ENCODE measurements around the gene SEL1L2. TPM values are rescaled to one million over a fixed set of nuclear protein-coding genes. Genes with fewer than 3 reads are reported as not detected.

Gene SEL1L2
- total RNA-seq, 2 experiments from 2014 or later: not detected

DNA sequence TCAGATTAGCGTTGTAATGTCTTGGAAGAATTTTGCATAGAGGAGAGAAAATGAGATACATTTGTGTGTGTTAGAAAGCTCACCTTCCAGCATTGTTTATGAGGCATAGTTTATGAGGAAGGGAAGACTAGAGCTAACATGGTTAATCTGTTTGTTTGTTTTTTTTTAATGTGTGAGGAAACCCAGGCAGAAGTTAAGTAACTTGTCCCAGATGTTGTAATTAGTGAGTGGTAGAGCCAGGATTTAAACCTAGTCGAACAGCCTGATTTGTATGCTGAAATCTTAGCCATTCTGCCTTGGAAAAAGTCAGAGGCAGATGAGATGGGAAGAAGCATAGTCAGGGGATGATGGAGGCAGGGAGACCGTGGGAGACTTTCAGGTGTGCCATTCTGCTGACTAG is 176.5 kb downstream of the SEL1L2 start:
- Histone ChIP-seq H3K36me3 (ENCODE audit: insufficient read depth, low read length) (peaks cover 80% of the 10 kb centered on the region), H3K9me3 (ENCODE audit: control insufficient read depth in 1 of 2, insufficient read depth in 1 of 2, low read length in 2 of 2) (no peaks in the 10 kb centered on the region), H3K27ac (ENCODE audit: low read depth in 1 of 2, low read length in 2 of 2) (no peak overlapping the region), H3K4me1 (ENCODE audit: insufficient read depth, low read length) (no peaks in the 10 kb centered on the region), H3K4me3 (ENCODE audit: low read length) (no peak overlapping the region), H3K27me3 (ENCODE audit: control insufficient read depth in 1 of 2, insufficient read depth in 2 of 2, low read length in 2 of 2) (no peaks in the 10 kb centered on the region)
- H3K4me3 Mint-ChIP-seq: no peak overlapping the region
- POLR2A ChIA-PET: no interaction called here
- CTCF ChIA-PET: no interaction called here
- no peak for TF ChIP-seq CTCF (IDR thresholded peaks at IDR 0.05)
- intact Hi-C loops (cut with DNase I, micrococcal nuclease): no loop called here
- DNase-seq (no peak), ATAC-seq (ENCODE audit: poor library complexity) (no peak)
- H3K27me3 Mint-ChIP-seq: no peaks in the 10 kb centered on the region
- no peaks in the 10 kb centered on the region for H3K4me1 Mint-ChIP-seq (ENCODE audit: low read depth)
- peaks cover 50% of the 10 kb centered on the region for H3K36me3 Mint-ChIP-seq (ENCODE audit: low read depth)
- H3K9me3 Mint-ChIP-seq: no peaks in the 10 kb centered on the region
- H3K27ac Mint-ChIP-seq: no peak overlapping the region

GRCh38 chr20:13810446-13810845 is 180.0 kb downstream of the SEL1L2 start:
- ATAC-seq (ENCODE audit: poor library complexity) (no peak), DNase-seq (no peak)
- Histone ChIP-seq H3K36me3 (ENCODE audit: insufficient read depth, low read length) (peaks cover 75% of the 10 kb centered on the region), H3K27me3 (ENCODE audit: control insufficient read depth in 1 of 2, insufficient read depth in 2 of 2, low read length in 2 of 2) (no peaks in the 10 kb centered on the region), H3K4me3 (ENCODE audit: low read length) (no peak overlapping the region), H3K9me3 (ENCODE audit: control insufficient read depth in 1 of 2, insufficient read depth in 1 of 2, low read length in 2 of 2) (no peaks in the 10 kb centered on the region), H3K4me1 (ENCODE audit: insufficient read depth, low read length) (no peaks in the 10 kb centered on the region), H3K27ac (ENCODE audit: low read depth in 1 of 2, low read length in 2 of 2) (no peak overlapping the region)
- TF ChIP-seq CTCF (IDR thresholded peaks at IDR 0.05): no peak
- H3K27me3 Mint-ChIP-seq: no peaks in the 10 kb centered on the region
- no peaks in the 10 kb centered on the region for H3K9me3 Mint-ChIP-seq
- ChIA-PET CTCF (no interaction called here), POLR2A (no interaction called here)
- peaks cover 29% of the 10 kb centered on the region for H3K36me3 Mint-ChIP-seq (ENCODE audit: low read depth)
- no peak overlapping the region for H3K4me3 Mint-ChIP-seq
- no peak overlapping the region for H3K27ac Mint-ChIP-seq
- H3K4me1 Mint-ChIP-seq (ENCODE audit: low read depth): no peaks in the 10 kb centered on the region
- intact Hi-C loops (cut with DNase I, micrococcal nuclease): no loop called here

GRCh38 chr20:13809855-13810254 is 180.6 kb downstream of the SEL1L2 start:
- CTCF ChIA-PET: no interaction called here

More at GRCh38 chr20:13809855-13810254, 180.6 kb downstream of the SEL1L2 start:
- Histone ChIP-seq H3K27ac (ENCODE audit: low read depth in 1 of 2, low read length in 2 of 2) (no peak overlapping the region), H3K27me3 (ENCODE audit: control insufficient read depth in 1 of 2, insufficient read depth in 2 of 2, low read length in 2 of 2) (no peaks in the 10 kb centered on the region), H3K4me1 (ENCODE audit: insufficient read depth, low read length) (no peaks in the 10 kb centered on the region), H3K4me3 (ENCODE audit: low read length) (no peak overlapping the region), H3K36me3 (ENCODE audit: insufficient read depth, low read length) (peaks cover 70% of the 10 kb centered on the region), H3K9me3 (ENCODE audit: control insufficient read depth in 1 of 2, insufficient read depth in 1 of 2, low read length in 2 of 2) (no peaks in the 10 kb centered on the region)
- intact Hi-C loops (cut with DNase I, micrococcal nuclease): no loop called here
- no peak for TF ChIP-seq CTCF (IDR thresholded peaks at IDR 0.05)
- no peak for ATAC-seq (ENCODE audit: poor library complexity)
- no peaks in the 10 kb centered on the region for H3K9me3 Mint-ChIP-seq
- no peak overlapping the region for H3K27ac Mint-ChIP-seq
- DNase-seq: no peak
- H3K4me3 Mint-ChIP-seq: no peak overlapping the region
- peaks cover 27% of the 10 kb centered on the region for H3K36me3 Mint-ChIP-seq (ENCODE audit: low read depth)
- POLR2A ChIA-PET: no interaction called here
- no peaks in the 10 kb centered on the region for H3K27me3 Mint-ChIP-seq
- no peaks in the 10 kb centered on the region for H3K4me1 Mint-ChIP-seq (ENCODE audit: low read depth)
